ENCODE data around the gene CLDN7.

- TF ChIP-seq CTCF (IDR thresholded peaks at IDR 0.05; ENCODE audit: poor library complexity), result no peak
- no peak for TF ChIP-seq EZH2 (IDR thresholded peaks at IDR 0.05; ENCODE audit: borderline replicate concordance)
Measured at GRCh38 chr17:7279448-7279847, 17.2 kb upstream of the CLDN7 start.
